Astrocyte of the cerebellum (primary cell): Measurements from ENCODE around the gene PPOX.

Experiments
- DNase-seq: peaks from one replicate; pipeline ENCODE4 v3.0.0-alpha.2; 2011; ENCODE audit warnings: low read depth
- H3K4me3 ChIP-seq: 2 replicates; pipeline ENCODE4 v1.5.1; 2011; ENCODE audit warnings: mild to moderate bottlenecking, low read depth, low read length, moderate library complexity
- in situ Hi-C: cut with HindIII; loops from 2 replicates; pipeline ENCODE4 v1.10.0; 2017; ENCODE audit warnings: low sequenced_read_pairs
- TF ChIP-seq, protein P1 (sequence below): IDR thresholded peaks from 2 replicates; pipeline ENCODE4 v1.5.1; 2012; ENCODE audit warnings: low read length, low read depth, moderate library complexity, mild to moderate bottlenecking; ENCODE audit errors: missing control alignments

PPOX gene

GRCh38 chr1:161153176-161153575 lies 13.1 kb upstream of the PPOX start:
- in situ Hi-C loops: no loop called here
- TF ChIP-seq, protein P1, sequence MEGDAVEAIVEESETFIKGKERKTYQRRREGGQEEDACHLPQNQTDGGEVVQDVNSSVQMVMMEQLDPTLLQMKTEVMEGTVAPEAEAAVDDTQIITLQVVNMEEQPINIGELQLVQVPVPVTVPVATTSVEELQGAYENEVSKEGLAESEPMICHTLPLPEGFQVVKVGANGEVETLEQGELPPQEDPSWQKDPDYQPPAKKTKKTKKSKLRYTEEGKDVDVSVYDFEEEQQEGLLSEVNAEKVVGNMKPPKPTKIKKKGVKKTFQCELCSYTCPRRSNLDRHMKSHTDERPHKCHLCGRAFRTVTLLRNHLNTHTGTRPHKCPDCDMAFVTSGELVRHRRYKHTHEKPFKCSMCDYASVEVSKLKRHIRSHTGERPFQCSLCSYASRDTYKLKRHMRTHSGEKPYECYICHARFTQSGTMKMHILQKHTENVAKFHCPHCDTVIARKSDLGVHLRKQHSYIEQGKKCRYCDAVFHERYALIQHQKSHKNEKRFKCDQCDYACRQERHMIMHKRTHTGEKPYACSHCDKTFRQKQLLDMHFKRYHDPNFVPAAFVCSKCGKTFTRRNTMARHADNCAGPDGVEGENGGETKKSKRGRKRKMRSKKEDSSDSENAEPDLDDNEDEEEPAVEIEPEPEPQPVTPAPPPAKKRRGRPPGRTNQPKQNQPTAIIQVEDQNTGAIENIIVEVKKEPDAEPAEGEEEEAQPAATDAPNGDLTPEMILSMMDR: no peak
- DNase-seq: no peak
- H3K4me3 ChIP-seq: peak overlapping the region; percentile 61

DNA sequence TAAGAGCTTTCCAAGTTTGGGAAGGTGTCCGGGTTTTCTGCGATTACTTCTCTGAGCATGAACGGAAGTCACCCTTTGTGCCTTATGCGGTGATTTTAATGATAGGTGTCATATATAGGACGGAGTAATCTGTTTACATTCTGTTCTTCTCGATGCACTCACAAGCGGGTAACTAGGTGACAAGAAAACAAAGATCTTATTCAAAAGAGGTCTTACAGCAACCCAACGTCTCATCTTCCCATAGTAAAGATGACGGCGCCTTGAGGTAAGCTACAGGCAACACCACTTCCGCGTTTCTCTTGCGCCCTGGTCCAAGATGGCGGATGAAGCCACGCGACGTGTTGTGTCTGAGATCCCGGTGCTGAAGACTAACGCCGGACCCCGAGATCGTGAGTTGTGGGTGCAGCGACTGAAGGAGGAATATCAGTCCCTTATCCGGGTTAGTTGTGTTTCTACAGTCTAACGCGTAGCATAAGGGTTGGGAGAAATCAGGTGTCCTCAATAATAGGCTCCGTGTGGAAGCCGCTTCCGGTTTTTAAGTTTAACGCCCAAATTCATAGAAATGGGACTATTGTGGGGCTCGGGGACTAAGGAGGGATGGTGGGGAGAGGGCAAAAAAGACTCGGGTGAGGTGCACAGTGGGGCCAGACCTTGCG lies 12.4 kb upstream of the PPOX start, which contains the start of gene UFC1:
TSS of gene UFC1 (plus strand) at position 297 of the 656 bp plus-strand sequence. CDS start at position 317, 20 bp downstream.
- DNase-seq: peak; percentile 81
- in situ Hi-C loops: no loop called here
- H3K4me3 ChIP-seq: peak within 1 kb of the TSS; percentile 61
- TF ChIP-seq, protein P1: no peak

GRCh38 chr1:161157867-161158266 lies 8.4 kb upstream of the PPOX start:
- TF ChIP-seq, protein P1: no peak
- no peak for DNase-seq
- in situ Hi-C loops: no loop called here
- H3K4me3 ChIP-seq: no peak overlapping the region

GRCh38 chr1:161158316-161159010 lies 7.8 kb upstream of the PPOX start:
- TF ChIP-seq, protein P1: no peak
- no peak for DNase-seq
- H3K4me3 ChIP-seq: peak overlapping the region; percentile 95
- in situ Hi-C loops: no loop called here

- TF ChIP-seq, protein P1: peak; percentile 34
- peak within 1 kb of the TSS; percentile 95 for H3K4me3 ChIP-seq
- in situ Hi-C loops: no loop called here
- peak; percentile 80 for DNase-seq
Observed at GRCh38 chr1:161159087-161159912, 6.9 kb upstream of the PPOX start, which contains the start of gene USP21. Gene USP21, plus strand, starts transcription at chr1:161159500. Its CDS starts 1,141 bp downstream, at chr1:161160641.

DNA sequence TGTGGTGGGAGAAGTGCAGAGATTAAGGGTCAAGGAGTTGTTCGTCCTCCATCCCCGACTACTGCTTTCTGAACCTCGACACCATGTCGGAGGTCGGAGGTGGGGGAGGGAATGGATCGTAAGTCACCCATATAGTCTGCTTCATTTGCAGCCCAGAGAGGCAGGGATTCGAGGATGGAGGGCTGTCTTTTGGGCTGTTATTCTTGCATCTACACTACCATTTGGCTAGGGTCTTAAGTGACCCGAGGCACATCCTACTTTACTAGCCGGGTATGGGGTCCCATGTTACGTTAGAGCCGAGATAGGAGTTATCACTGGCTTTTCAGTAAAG lies 6.3 kb upstream of the PPOX start:
- H3K4me3 ChIP-seq: peak overlapping the region; percentile 95
- no peak for DNase-seq
- in situ Hi-C loops: no loop called here
- TF ChIP-seq, protein P1: no peak
